Measurements from ENCODE around the gene SYNE4.
"Not testable (repeated sequence)": the region's sequence is repeated elsewhere in the genome, so short reads cannot be mapped to it uniquely, and the experiment has no call there.

SYNE4 gene, protein sequence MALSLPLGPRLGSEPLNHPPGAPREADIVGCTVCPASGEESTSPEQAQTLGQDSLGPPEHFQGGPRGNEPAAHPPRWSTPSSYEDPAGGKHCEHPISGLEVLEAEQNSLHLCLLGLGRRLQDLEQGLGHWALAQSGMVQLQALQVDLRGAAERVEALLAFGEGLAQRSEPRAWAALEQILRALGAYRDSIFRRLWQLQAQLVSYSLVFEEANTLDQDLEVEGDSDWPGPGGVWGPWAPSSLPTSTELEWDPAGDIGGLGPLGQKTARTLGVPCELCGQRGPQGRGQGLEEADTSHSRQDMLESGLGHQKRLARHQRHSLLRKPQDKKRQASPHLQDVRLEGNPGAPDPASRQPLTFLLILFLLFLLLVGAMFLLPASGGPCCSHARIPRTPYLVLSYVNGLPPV

DNA sequence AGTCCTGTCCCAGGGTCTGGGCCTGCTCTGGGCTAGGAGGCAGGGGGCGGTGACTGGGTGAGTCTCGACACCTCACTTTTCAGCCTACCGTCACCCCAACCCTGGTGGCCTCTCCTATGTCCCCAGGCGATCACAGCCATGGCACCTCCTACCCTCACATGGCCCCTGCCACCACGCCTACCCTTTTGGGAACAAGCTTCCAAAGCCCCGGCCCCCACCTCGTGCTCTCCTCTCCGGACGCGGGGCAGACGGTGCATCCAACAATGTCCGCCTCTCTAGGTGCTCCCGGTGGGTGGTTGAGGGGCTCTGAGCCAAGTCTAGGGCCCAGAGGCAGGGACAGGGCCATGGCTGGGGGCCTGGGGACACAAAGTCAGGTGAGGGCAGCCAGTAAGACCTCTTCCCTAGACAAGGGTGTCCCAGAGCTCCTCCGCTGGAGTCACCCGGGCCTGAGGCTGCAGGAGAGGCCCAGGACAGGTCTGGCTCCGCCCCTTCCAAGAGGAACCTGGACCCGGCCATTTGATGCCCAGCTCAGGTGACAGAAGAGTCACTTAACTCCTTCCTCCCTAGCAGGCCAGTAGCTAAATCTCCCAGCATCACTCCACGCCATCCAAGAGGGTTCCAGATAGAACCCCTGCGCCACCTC, at the start of gene SYNE4:
Gene SYNE4 (minus strand): TSS at position 478 of the 643 bp plus-strand sequence. CDS start 132 bp downstream, at position 346.
- DNase-seq (ENCODE audit: low read depth in 2 of 2): no peak

- peak; percentile 85 to 96 for DNase-seq (ENCODE audit: low read depth in 2 of 2)
Observed at GRCh38 chr19:36054733-36055686, 46.4 kb upstream of the SYNE4 start, which contains the start of gene WDR62. TSS of gene WDR62 (plus strand) at chr19:36054897. CDS start at chr19:36054972, 75 bp downstream.

DNA sequence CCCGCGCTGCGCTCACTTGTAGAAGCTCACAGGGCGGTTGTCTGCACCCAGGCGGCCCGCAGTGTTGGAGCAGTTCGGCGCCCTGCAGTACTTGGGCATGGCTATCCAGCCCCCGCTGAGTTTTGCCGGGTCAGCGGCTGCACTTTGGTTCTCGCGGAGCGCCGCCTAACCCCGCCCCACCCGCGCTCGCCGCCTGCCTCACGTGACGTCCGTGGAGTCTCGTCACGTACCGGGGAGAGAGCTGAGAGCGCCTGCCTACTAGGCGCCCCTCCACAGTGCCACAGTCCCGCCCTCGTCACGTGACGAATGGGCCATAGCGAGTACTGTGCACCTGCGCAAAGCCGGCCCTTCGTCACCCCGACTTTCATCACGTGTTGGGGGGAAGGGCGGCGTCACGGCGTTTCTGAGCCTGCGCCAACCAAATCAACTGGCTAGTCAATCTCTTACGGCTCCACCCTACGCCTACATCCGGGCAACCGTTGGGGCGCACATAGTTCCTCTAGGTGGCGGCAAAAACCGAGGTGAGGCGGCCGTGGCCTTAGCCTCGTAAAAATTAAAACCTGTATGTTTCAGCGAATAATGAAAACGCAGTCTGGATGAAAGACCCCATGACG, 45.6 kb upstream of the SYNE4 start, which contains the start of gene THAP8:
Gene THAP8 (minus strand): TSS at position 167 of the 614 bp plus-strand sequence. CDS start 68 bp downstream, at position 99.
- DNase-seq (ENCODE audit: low read depth in 2 of 2): peak; percentile 99

- no peak for DNase-seq (ENCODE audit: low read depth in 2 of 2)
Observed at GRCh38 chr19:36051637-36052036, 43.0 kb upstream of the SYNE4 start.

GRCh38 chr19:36051236-36051635, 42.6 kb upstream of the SYNE4 start:
- no peak for DNase-seq (ENCODE audit: low read depth in 2 of 2)

GRCh38 chr19:36049080-36049698, 40.6 kb upstream of the SYNE4 start:
- no peak for DNase-seq (ENCODE audit: low read depth in 2 of 2)

DNA sequence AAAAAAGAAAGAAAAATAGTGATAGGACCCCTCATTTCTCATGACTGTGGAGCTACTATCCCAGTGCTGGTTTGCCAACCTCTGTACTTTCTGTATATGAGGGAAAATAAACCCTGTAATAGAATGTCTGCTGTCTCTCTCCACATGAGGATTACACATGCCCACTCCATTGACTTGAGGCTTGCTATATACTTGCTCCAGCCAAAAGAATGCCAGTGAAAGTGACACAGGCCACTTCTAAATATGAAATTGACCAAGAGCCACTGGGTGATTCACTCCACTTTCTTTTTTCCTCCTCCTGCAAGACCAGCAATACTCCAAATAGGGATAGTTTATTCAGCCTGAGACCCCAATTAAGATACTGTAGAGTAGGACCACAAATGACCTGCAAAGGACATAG, 39.2 kb upstream of the SYNE4 start:
- DNase-seq (ENCODE audit: low read depth in 2 of 2): no peak

DNA sequence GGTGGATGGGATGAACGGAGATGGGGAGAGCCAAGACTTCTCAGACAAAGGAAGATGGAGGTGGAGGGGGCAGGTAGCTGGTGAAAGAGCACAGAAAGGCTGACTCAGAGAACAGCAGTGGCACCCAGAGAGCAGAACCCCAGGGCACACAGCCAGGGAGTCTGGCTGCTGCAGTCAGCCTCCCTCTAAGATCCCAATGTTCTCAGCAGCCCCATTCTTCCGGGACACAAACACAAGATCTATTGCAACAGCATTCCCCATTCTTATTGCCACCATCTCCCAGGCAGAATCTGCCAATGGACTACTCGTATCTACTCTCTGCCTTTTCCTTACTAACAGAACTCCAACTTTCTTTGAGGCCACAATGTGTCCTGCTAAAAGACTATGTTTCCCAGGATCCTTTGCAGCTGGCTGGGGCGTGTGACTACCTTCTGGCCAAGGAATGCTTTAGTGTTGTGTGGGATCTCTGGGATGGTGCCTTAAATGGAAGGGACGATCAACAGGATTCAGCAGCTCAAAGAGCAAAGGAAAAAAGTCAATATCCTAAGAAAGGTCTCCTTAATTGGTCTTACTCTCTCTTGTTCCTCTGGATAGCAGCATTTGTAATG, 37.9 kb upstream of the SYNE4 start:
- no peak for DNase-seq (ENCODE audit: low read depth in 2 of 2)

DNA sequence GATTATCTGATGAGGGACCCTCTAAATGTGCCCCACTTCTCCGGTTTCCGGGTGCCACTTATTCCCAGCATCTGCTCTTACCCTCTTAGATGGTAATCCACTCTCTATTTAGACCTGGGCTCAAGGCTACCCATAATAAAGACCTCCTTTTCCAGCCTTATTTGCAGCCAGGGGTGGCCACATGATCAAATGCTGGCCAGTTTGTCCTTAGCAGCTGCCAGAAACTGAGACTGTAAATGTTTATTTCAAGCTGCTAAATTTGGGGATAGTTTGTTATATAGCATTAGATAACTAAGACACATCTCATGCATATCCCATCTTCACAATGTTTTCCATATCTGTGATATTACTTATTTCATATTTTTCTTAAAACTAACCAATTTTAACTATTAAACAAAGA, 35.3 kb upstream of the SYNE4 start:
- DNase-seq (ENCODE audit: low read depth in 2 of 2): no peak

- no peak for DNase-seq (ENCODE audit: low read depth in 2 of 2)
Observed at GRCh38 chr19:36041831-36042230, 33.2 kb upstream of the SYNE4 start.

DNA sequence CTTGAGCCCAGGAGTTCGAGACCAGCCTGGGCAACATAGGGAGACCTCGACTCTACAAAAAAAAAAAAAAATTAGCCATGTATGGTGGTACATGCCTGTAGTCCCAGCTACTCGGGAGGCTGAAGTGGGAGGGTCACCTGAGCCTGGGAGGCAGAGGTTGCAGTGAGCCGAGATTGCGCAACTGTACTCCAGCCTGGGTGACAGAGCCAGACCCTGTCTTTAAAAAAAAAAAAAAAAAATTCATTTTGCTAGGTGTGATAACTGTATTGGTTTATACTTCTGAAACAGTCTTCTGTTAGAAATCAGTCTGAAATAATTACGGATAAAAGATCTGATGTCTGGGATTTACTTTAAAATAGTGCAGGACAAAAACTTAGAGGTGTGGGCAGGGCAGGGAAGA, 32.5 kb upstream of the SYNE4 start:
- not testable (repeated sequence) for DNase-seq (ENCODE audit: low read depth in 2 of 2)

DNA sequence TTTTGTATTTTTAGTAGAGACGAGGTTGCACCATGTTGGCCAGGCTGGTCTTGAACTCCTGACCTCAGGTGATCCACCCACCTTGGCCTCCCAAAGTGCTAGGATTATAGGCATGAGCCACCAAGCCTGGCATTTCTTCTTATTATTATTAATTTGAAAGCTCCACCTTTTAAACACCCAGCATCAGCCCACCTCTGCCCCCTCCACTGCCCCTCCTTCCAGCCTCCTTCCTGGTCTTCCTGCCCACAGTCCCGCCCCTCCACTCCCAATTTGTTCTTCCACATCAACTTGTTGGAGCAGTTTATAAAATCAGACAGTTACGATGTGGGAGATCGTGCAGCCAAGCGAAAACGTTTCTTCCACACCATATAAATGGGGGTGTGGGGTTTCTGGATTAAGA, 31.9 kb upstream of the SYNE4 start:
- DNase-seq (ENCODE audit: low read depth in 2 of 2): no peak

GRCh38 chr19:36032251-36033104, 23.9 kb upstream of the SYNE4 start, which contains the start of gene CLIP3:
TSS of gene CLIP3 (minus strand) at chr19:36032873. CDS start at chr19:36032357, 516 bp downstream.
- DNase-seq (ENCODE audit: low read depth in 2 of 2): peak; percentile 12 to 17

DNA sequence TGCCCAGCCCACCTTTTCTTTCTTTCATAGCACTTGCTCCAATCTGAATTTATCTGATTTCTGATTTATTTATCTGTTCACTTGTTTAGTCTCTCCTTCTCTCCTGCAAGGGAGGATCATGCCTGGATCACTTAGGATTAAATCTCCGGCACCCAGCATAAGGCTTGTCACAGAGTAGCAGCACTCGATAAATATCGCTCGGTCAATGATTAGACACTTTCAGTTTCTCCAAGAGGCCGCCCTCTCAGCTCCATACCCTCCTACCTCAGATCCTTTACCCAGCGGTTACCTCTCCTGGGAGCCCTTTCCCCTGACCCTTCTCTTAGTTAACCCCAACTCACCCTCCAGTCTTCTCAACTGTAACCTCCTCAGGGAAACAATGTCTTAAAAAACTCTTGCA, 22.7 kb upstream of the SYNE4 start:
- no peak for DNase-seq (ENCODE audit: low read depth in 2 of 2)

DNA sequence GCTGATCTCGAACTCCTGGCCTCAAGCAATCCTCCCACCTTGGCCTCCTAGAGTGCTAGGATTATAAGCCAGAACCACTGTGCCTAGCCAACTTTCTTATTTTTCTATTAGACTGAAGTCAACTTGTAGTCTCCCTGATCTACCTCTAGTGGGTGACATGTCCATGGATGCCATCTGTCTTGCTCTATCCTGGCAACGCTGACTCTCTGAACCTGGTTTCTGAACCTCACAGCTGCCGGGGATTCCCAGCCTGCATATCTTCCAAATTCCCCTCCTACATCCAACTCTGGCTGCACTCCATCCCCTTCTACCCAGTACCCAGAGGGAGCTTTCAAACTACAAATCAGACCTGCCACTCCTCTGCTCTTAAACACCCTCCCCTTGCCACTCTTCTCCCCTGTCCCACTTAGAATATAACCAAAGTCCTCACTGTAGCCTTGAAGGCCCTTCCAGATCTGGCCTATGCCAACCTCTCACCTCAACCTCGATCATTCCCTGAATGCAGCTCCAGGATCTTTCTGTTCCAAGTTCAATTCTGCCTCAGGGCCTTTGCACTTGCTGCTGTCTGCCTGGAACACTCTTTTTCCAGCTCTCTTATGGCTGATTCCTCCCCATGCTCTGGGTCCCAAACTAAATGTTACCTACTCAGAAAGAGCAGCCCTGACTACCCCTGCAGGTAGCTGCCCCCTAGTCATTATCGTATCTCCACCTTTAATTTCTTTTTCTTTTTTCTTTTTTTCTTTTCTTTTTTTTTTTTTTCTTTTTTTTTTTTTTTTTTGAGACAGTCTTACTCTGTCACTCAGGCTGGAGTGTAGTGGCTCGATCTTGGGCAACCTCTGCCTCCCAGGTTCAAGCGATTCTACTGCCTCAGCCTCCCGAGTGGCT, 21.9 kb upstream of the SYNE4 start:
- DNase-seq (ENCODE audit: low read depth in 2 of 2): no peak

GRCh38 chr19:36028313-36029041, 19.9 kb upstream of the SYNE4 start:
- DNase-seq (ENCODE audit: low read depth in 2 of 2): no peak

- DNase-seq (ENCODE audit: low read depth in 2 of 2): no peak
Observed at GRCh38 chr19:36027696-36028095, 19.1 kb upstream of the SYNE4 start.

Measured in stimulated activated CD4-positive, alpha-beta T cell treated with anti-CD3 and anti-CD28 coated beads, Interleukin-12 subunit alpha, Interleukin-12 subunit beta, amount 100 ng/mL, for 24 hours (primary cell).